HL-60 (cell line): ENCODE results near the gene IQCB1.

Experiments
- POLR2AphosphoS5 ChIP-seq: IDR thresholded peaks from 2 replicates; pipeline ENCODE4 v1.6.1; 2012; ENCODE audit warnings: low read depth
- TF ChIP-seq, protein P1 (sequence below): IDR thresholded peaks from one replicate; pipeline ENCODE4 v1.5.1; 2011; ENCODE audit warnings: low read length, control low read depth, inconsistent platforms; ENCODE audit not compliant: insufficient read depth

DNA sequence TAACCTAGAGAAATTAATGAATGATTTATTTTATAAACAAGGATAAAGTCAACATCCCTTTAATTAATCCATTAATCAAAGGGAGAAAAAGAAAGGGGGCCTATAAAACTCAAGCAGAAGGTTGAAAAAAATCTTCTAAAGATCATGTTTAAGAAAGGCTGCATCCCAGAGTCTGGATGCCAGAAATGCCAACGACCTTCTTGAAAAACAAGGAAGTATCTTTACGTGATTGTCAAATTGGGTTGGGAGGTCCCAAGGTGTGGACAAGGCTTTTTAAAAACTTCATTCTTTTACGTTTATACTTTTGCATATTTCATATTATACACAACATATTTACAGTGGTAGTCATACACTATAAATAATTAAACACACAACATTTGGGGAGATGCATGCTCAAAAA is 86.9 kb downstream of the IQCB1 start:
- TF ChIP-seq, protein P1, sequence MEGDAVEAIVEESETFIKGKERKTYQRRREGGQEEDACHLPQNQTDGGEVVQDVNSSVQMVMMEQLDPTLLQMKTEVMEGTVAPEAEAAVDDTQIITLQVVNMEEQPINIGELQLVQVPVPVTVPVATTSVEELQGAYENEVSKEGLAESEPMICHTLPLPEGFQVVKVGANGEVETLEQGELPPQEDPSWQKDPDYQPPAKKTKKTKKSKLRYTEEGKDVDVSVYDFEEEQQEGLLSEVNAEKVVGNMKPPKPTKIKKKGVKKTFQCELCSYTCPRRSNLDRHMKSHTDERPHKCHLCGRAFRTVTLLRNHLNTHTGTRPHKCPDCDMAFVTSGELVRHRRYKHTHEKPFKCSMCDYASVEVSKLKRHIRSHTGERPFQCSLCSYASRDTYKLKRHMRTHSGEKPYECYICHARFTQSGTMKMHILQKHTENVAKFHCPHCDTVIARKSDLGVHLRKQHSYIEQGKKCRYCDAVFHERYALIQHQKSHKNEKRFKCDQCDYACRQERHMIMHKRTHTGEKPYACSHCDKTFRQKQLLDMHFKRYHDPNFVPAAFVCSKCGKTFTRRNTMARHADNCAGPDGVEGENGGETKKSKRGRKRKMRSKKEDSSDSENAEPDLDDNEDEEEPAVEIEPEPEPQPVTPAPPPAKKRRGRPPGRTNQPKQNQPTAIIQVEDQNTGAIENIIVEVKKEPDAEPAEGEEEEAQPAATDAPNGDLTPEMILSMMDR: no peak
- TF ChIP-seq POLR2AphosphoS5: no peak
